SKM-1 (cell line): Measurements from ENCODE around the gene PIEZO1.

Experiments
- DNase-seq: peaks from one replicate; lab custom pipeline; 2025; ENCODE audit not compliant: unreplicated experiment; lab: John Stamatoyannopoulos, UW

The PIEZO1 gene

GRCh38 chr16:88738151-88739084 lies 46.6 kb downstream of the PIEZO1 start:
- DNase-seq = no peak

GRCh38 chr16:88737298-88738150 lies 47.5 kb downstream of the PIEZO1 start:
- peak; percentile 58 for DNase-seq

DNA sequence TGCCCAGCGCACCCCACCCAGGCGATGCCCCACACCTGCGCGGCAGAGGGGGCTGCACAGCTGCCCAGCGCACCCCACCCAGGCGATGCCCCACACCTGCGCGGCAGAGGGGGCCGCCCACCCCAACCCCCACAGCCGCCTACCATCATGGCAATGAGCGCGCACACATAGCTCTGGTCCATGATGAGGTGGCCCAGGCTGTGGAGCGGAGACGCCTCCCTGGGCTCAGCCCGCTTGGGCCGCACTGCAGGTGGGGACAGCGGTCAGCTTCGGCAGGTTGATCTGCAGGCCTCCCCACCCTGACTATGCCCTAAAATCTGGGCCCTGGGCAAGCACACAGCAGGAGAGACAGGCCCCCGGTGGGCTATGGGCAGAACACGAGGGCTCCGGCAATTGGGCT lies 48.5 kb downstream of the PIEZO1 start:
- no peak for DNase-seq

DNA sequence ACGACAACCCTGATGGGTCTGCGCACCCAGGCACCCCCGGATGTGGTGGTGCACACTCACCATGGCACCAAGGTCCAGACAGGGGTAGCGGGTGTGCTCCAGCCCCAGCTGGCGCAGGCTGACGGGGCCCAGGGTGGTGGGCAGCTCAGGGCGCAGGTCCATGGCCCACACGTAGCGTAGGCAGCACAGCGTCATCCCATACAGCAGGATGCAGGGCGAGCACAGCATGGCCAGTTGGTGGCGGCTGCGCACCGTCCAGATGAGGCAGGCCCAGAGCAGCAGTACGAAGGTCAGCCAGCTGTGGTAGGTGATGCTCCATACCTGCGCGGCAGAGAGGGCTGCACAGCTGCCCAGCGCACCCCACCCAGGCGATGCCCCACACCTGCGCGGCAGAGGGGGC lies 48.9 kb downstream of the PIEZO1 start:
- no peak for DNase-seq

GRCh38 chr16:88735616-88736015 lies 49.4 kb downstream of the PIEZO1 start:
- DNase-seq = no peak

DNA sequence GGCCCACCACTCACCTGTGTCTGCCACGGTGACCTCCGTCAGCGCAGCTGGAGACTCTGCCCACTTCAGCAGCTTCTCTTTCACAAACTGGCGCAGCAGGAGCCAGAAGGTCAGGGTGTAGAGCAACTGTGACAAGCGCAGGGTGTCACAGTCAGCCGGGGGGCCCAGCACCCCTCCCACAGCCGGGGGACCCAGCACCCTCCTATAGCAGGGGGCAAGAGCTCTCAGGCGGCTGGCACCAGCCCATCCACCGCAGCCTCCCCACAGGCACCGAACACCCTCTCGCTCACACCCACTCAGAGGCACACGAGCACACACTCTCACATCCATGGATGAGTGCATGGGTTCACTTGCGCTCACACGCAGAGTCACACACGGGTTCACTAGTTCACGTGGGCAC lies 49.9 kb downstream of the PIEZO1 start:
- DNase-seq = no peak

GRCh38 chr16:88734361-88734728 lies 50.7 kb downstream of the PIEZO1 start:
- no peak for DNase-seq

GRCh38 chr16:88733630-88734360 lies 51.2 kb downstream of the PIEZO1 start:
- no peak for DNase-seq

DNA sequence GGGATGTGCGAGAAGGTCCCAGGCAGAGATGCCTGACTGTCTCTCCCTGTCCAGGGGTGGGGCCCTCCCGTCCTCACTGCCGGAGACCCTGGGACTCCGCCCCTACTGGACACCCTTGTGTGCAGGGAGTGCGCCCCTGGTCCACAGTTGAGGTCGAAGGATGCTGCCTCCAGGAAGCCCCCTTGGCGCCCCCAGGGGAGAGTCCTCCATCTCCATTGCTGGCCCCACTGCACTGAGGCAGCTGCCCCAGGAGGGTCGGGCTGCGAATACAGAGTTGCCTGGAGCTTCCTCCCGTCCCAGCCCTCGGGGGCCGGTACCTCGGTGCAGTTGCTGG lies 52.1 kb downstream of the PIEZO1 start:
- DNase-seq = no peak

GRCh38 chr16:88732172-88732960 lies 52.7 kb downstream of the PIEZO1 start:
- no peak for DNase-seq

DNA sequence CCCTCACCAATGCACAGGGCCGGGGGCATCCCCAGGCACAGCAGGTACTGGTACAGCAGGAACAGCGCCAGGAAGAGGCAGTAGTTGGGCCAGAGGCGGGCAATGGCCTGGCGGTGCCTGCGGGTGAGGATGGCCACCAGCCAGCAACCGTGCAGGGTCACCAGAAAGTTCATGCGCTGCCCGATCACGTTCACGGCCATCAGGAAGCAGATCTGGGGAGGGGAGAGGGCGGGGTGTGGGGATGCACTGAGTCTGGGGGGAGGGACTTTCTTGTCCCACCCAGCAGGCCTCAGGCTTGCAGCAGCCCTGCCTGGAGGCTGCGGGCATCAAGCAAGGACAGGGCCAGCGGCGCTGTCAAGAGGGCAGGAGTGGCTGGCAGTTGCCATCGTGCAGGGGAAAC lies 53.3 kb downstream of the PIEZO1 start:
- DNase-seq = no peak

DNA sequence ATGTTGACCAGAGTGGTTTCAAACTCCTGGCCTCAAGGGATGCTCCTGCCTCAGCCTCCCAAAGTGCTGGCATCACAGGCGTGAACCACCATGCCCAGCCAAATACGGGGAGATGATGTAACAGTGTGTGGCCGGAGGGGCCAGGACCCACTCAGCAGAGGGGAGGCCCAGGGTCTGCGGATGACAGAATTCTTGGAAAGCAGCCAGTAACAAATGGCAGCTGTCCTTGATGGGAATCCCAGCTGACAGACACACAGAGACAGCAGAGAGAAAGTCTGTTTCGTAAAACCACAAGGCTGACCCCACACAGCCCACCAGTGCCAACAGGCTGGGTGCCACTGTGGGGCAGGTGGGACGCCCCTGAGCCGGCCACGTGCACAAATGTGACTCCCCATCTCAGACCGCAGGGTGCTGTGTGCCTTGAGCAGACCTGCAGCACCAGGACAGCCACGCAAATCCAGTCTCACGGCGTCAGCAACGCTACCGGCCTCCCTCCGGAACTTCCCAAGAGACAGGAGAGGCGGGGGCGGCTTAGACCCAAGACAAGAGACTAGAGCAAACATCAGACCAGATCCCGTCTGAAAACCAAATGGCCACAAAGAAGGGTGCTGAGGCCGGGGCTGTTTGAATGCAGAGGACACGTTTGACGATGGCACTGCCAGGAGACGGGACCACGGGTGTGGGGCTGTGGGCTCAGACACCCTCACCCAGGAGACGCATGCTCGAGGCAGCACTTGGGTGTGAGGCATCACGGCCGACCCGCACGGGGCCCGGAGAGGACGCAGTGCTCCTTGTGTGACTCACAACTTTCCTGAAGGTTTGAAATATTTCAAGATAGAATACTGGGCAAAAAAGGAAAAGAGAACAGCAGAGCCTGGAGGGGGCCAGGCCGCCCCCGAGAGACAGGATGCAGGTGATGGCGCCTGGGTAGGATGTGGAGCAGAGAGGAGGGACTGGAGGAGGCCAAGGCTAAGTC lies 54.1 kb downstream of the PIEZO1 start:
- DNase-seq = no peak

DNA sequence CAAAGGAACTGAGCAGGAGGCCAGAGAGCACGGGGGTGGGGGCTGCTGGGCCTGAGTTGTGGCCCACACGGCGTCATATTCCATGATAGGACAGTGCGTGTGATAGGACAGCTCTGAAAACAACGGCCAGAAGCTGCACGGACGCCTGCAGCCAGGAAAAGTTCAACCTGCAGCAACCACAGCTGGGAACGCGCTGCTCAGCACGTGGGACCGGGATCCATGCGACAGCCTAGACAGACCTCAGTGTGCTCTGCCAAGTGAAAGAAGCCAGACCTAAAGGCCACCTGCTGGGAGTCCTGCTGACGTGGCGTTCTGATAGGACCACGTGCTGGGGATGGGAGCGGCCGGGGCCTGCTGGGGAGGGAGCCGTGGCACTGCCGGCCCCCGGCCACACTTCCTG lies 57.1 kb downstream of the PIEZO1 start:
- DNase-seq = no peak

DNA sequence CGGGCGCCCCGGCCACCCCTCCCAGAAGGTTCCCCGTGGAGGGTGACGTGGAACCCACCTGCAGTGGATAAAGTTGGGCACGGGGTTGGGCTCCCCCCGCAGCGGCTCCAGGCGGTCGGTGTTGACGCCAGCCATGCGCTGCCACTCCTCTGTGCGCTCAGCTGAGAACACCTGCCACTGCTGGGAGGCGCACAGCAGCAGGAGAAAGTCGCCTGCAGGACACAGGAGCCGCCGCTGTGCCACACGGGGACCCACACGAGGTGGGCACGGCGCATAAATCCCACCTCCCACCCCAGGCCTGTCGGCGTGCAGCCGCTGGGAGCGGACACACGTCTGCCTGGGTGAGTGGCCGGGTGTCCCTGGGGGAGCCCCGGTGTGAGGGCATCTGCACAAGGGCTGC lies 58.0 kb downstream of the PIEZO1 start:
- no peak for DNase-seq

DNA sequence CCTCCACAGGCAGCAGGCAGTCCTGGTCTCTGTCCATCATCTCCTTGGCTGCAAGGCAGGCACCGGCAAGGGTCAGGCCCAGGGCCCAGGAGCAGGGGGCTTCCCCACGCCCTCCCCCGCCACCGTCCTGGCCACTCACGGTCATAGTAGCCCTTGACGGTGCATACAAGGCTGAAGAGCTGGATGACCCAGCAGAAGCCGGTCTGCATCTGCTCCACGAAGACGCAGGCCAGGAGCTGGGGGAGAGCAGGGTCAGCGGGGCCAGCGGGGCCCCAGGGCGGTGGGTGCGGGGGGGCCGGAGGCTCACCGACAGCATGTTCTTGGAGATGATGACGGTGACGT lies 58.6 kb downstream of the PIEZO1 start:
- no peak for DNase-seq

DNA sequence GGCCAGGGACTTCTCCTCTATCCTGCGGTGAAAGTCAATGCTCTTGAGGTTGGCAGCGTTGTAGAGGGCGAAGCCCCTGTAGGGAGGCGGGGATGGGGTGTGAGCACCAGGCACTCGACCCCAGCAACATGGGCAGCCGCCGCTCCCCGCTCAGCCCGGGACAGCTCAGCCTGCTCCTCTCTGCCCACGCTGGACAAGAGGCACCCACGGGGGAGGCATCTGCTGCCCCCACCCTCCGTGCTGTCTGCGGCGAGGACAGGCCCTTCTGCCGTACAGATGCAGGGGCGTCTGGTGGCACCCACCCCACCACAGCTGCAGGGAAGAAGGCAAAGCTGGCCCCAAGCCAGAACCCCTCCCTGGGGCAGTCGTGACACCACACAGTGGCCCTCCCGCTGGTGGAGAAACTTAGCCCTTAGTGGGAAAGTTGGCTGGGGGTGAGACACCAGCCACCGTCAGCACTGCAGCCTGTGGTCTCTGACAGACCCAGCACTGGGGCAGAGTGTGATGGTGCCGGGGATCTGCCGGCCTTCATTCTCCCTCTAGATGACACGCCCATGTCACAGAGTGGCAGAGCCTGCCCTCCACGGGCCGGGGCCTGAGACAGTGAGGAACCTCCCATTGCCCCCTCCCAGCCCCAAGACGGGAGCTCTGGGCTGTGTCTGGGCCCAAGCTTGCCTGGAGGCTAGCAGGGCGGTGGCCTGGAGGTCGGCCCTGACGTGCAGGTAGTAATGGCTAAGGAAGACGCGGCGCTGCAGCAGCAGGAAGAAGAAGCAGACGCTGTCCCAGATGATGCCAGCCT lies 59.2 kb downstream of the PIEZO1 start:
- DNase-seq = no peak

GRCh38 chr16:88724855-88725555 lies 60.0 kb downstream of the PIEZO1 start:
- no peak for DNase-seq

DNA sequence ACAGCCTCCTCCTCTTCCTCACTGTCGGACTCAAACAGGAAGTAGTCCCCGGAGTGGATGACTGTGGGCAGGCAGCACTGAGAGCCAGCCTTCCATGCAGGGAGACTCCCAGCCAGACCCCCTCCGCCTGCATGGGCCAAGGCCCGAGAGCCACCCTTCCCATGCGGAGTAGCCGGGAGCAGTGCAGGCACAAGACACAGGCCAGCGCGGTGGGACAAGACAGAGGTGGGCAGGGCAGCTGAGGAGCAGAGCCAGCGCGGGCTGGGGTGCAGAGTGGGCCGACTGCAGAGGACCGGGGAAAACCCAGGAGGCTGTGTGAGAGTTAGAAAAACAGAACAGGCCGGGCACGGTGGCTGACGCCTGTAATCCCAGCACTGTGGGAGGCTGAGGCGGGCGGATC lies 61.1 kb downstream of the PIEZO1 start:
- no peak for DNase-seq
